Kidney glomerular epithelial cell (primary cell): ENCODE data around the gene PCDHGA8.
"Not testable (repeated sequence)": the region's sequence is repeated elsewhere in the genome, so short reads cannot be mapped to it uniquely, and the experiment has no call there.

Experiments used
- DNase-seq: peaks from one replicate; lab custom pipeline; 2025; lab: John Stamatoyannopoulos, UW

Gene PCDHGA8

GRCh38 chr5:141392429-141393198 lies at the start of gene PCDHGA8:
TSS of gene PCDHGA8 (plus strand) at chr5:141392633. CDS start at chr5:141392814, 181 bp downstream.
- no peak for DNase-seq

GRCh38 chr5:141342773-141343172 lies 49.7 kb upstream of the PCDHGA8 start:
- no peak for DNase-seq

- DNase-seq = no peak
Observed at GRCh38 chr5:141343242-141343952, 49.0 kb upstream of the PCDHGA8 start, which contains the start of gene PCDHGA3. TSS of gene PCDHGA3 (plus strand) at chr5:141343829. CDS start at chr5:141344034, 205 bp downstream.

GRCh38 chr5:141343953-141344463 lies 48.4 kb upstream of the PCDHGA8 start:
- DNase-seq = no peak

GRCh38 chr5:141345327-141345726 lies 47.1 kb upstream of the PCDHGA8 start:
- no peak for DNase-seq

- DNase-seq = not testable (repeated sequence)
Observed at GRCh38 chr5:141346017-141346416, 46.4 kb upstream of the PCDHGA8 start.

- no peak for DNase-seq
Observed at GRCh38 chr5:141349917-141350619, 42.4 kb upstream of the PCDHGA8 start, which contains the start of gene PCDHGB1. TSS of gene PCDHGB1 (plus strand) at chr5:141350099. CDS start at chr5:141350261, 162 bp downstream.

- DNase-seq = no peak
Observed at GRCh38 chr5:141351591-141351990, 40.8 kb upstream of the PCDHGA8 start.

GRCh38 chr5:141354900-141355469 lies 37.4 kb upstream of the PCDHGA8 start, which contains the start of gene PCDHGA4:
TSS of gene PCDHGA4 (plus strand) at chr5:141355021. CDS start at chr5:141355108, 87 bp downstream.
- DNase-seq = no peak

GRCh38 chr5:141355641-141356040 lies 36.8 kb upstream of the PCDHGA8 start:
- no peak for DNase-seq

GRCh38 chr5:141356133-141356532 lies 36.3 kb upstream of the PCDHGA8 start:
- DNase-seq = no peak

GRCh38 chr5:141356950-141357349 lies 35.5 kb upstream of the PCDHGA8 start:
- no peak for DNase-seq

GRCh38 chr5:141359790-141360426 lies 32.5 kb upstream of the PCDHGA8 start, which contains the start of gene PCDHGB2:
TSS of gene PCDHGB2 (plus strand) at chr5:141359994. CDS start at chr5:141360136, 142 bp downstream.
- no peak for DNase-seq

GRCh38 chr5:141360685-141361084 lies 31.7 kb upstream of the PCDHGA8 start:
- DNase-seq = no peak

GRCh38 chr5:141362719-141363118 lies 29.7 kb upstream of the PCDHGA8 start:
- no peak for DNase-seq

GRCh38 chr5:141363952-141364660 lies 28.3 kb upstream of the PCDHGA8 start, which contains the start of gene PCDHGA5:
TSS of gene PCDHGA5 (plus strand) at chr5:141364162. CDS start at chr5:141364331, 169 bp downstream.
- DNase-seq = no peak

- DNase-seq = no peak
Observed at GRCh38 chr5:141366016-141366896, 26.2 kb upstream of the PCDHGA8 start.

- no peak for DNase-seq
Observed at GRCh38 chr5:141369994-141370848, 22.2 kb upstream of the PCDHGA8 start, which contains the start of gene PCDHGB3. TSS of gene PCDHGB3 (plus strand) at chr5:141370242. CDS start at chr5:141370395, 153 bp downstream.
